Stimulated activated naive CD8-positive, alpha-beta T cell treated with anti-CD3 and anti-CD28 coated beads, Interleukin-15, amount 100 ng/mL, for 72 hours (primary cell): ENCODE data around the gene WDR54.

Experiments
- ATAC-seq: fragments of 150-1000 bp; cut with Tn5 transposase; 2 replicates; pipeline ENCODE4 v1.10.0; 2021; ENCODE audit warnings: mild to moderate bottlenecking, moderate library complexity
- DNase-seq, 2 donors: peaks; one replicate each; pipeline ENCODE4 v3.0.0; 2021 to 2022
- H3K27ac Mint-ChIP-seq, 2 donors: one replicate each; pipeline ENCODE4 v1.8.0; 2022; ENCODE audit warnings: mild to moderate bottlenecking in 2 of 2, mixed read lengths in 2 of 2, moderate library complexity in 2 of 2
- H3K27me3 Mint-ChIP-seq: one replicate; pipeline ENCODE4 v1.8.0; 2022; ENCODE audit warnings: mixed read lengths
- H3K4me1 Mint-ChIP-seq: one replicate; pipeline ENCODE4 v1.8.0; 2022; ENCODE audit warnings: mild to moderate bottlenecking, mixed read lengths
- H3K4me3 Mint-ChIP-seq, 2 donors: one replicate each; pipeline ENCODE4 v1.8.0; 2022; ENCODE audit warnings: mild to moderate bottlenecking in 2 of 2, mixed read lengths in 2 of 2, moderate library complexity in 1 of 2
- H3K9me3 Mint-ChIP-seq, 2 donors: one replicate each; pipeline ENCODE4 v1.8.0; 2022; ENCODE audit warnings: mixed read lengths in 2 of 2

The WDR54 gene

GRCh38 chr2:74421221-74421870, at the start of gene WDR54, which contains the start of gene C2orf81:
Gene WDR54 (plus strand): TSS chr2:74421730. CDS start chr2:74422154, 424 bp downstream.
Gene C2orf81 (minus strand): TSS chr2:74421619. CDS start chr2:74421560, 59 bp downstream.
- Mint-ChIP-seq H3K4me1 (peaks cover 42% of the 10 kb centered on the region), H3K27ac (peak within 1 kb of the TSS; percentile 97 to 100), H3K4me3 (peak within 1 kb of the TSS; percentile 98 to 100), H3K9me3 (no peaks in the 10 kb centered on the region), H3K27me3 (no peaks in the 10 kb centered on the region)
- DNase-seq: peak; percentile 95 to 96
- ATAC-seq: peak; percentile 95

- Mint-ChIP-seq H3K9me3 (no peaks in the 10 kb centered on the region), H3K27me3 (no peaks in the 10 kb centered on the region), H3K4me3 (no peak overlapping the region), H3K4me1 (peaks cover 9% of the 10 kb centered on the region), H3K27ac (peak overlapping the region in 1 of 2 donors; percentile 23)
- ATAC-seq: no peak
- no peak for DNase-seq
Measured at GRCh38 chr2:74372674-74373073, 48.9 kb upstream of the WDR54 start.

- H3K9me3 Mint-ChIP-seq: no peaks in the 10 kb centered on the region
- ATAC-seq (no peak), DNase-seq (no peak)
- no peak overlapping the region for H3K27ac Mint-ChIP-seq
- H3K4me3 Mint-ChIP-seq: no peak overlapping the region
- H3K4me1 Mint-ChIP-seq: peaks cover 14% of the 10 kb centered on the region
- H3K27me3 Mint-ChIP-seq: no peaks in the 10 kb centered on the region
Measured at GRCh38 chr2:74373221-74373676, 48.3 kb upstream of the WDR54 start.

- Mint-ChIP-seq H3K27ac (no peak overlapping the region), H3K4me3 (no peak overlapping the region), H3K27me3 (no peaks in the 10 kb centered on the region), H3K4me1 (peaks cover 21% of the 10 kb centered on the region), H3K9me3 (no peaks in the 10 kb centered on the region)
- no peak for ATAC-seq
- DNase-seq: no peak
Measured at GRCh38 chr2:74373985-74374384, 47.5 kb upstream of the WDR54 start.

GRCh38 chr2:74374509-74375205, 46.9 kb upstream of the WDR54 start:
- peak overlapping the region in 1 of 2 donors; percentile 66 for H3K27ac Mint-ChIP-seq
- no peaks in the 10 kb centered on the region for H3K27me3 Mint-ChIP-seq
- H3K4me1 Mint-ChIP-seq: peaks cover 27% of the 10 kb centered on the region
- H3K9me3 Mint-ChIP-seq: no peaks in the 10 kb centered on the region
- ATAC-seq: no peak
- no peak for DNase-seq
- H3K4me3 Mint-ChIP-seq: no peak overlapping the region

GRCh38 chr2:74375838-74376237, 45.7 kb upstream of the WDR54 start:
- Mint-ChIP-seq H3K27me3 (no peaks in the 10 kb centered on the region), H3K9me3 (no peaks in the 10 kb centered on the region), H3K27ac (peak overlapping the region in 1 of 2 donors; percentile 19), H3K4me1 (peaks cover 38% of the 10 kb centered on the region), H3K4me3 (no peak overlapping the region)
- DNase-seq: no peak
- ATAC-seq: no peak

GRCh38 chr2:74378007-74378406, 43.5 kb upstream of the WDR54 start:
- H3K9me3 Mint-ChIP-seq: no peaks in the 10 kb centered on the region
- no peaks in the 10 kb centered on the region for H3K27me3 Mint-ChIP-seq
- peaks cover 50% of the 10 kb centered on the region for H3K4me1 Mint-ChIP-seq
- no peak overlapping the region for H3K27ac Mint-ChIP-seq
- no peak overlapping the region for H3K4me3 Mint-ChIP-seq
- DNase-seq (no peak), ATAC-seq (no peak)

- H3K27me3 Mint-ChIP-seq: no peaks in the 10 kb centered on the region
- DNase-seq (peak in 1 of 2 donors; percentile 13), ATAC-seq (peak; percentile 85)
- H3K4me3 Mint-ChIP-seq: peak within 1 kb of the TSS; percentile 14 to 20
- peaks cover 50% of the 10 kb centered on the region for H3K4me1 Mint-ChIP-seq
- H3K9me3 Mint-ChIP-seq: no peaks in the 10 kb centered on the region
- H3K27ac Mint-ChIP-seq: no peak within 1 kb of the TSS
Measured at GRCh38 chr2:74379851-74380789, 41.4 kb upstream of the WDR54 start, which contains the start of gene DCTN1. Gene DCTN1 (minus strand): TSS chr2:74380311. CDS start chr2:74380037, 274 bp downstream.

- no peak for DNase-seq
- H3K9me3 Mint-ChIP-seq: no peaks in the 10 kb centered on the region
- H3K27me3 Mint-ChIP-seq: no peaks in the 10 kb centered on the region
- no peak for ATAC-seq
- no peak overlapping the region for H3K27ac Mint-ChIP-seq
- no peak overlapping the region for H3K4me3 Mint-ChIP-seq
- H3K4me1 Mint-ChIP-seq: peaks cover 41% of the 10 kb centered on the region
Measured at GRCh38 chr2:74381751-74382150, 39.8 kb upstream of the WDR54 start.

GRCh38 chr2:74383254-74383653, 38.3 kb upstream of the WDR54 start:
- no peak overlapping the region for H3K27ac Mint-ChIP-seq

GRCh38 chr2:74384051-74384450, 37.5 kb upstream of the WDR54 start:
- no peak overlapping the region for H3K4me3 Mint-ChIP-seq
- no peaks in the 10 kb centered on the region for H3K9me3 Mint-ChIP-seq
- no peak overlapping the region for H3K27ac Mint-ChIP-seq
- H3K27me3 Mint-ChIP-seq: no peaks in the 10 kb centered on the region
- H3K4me1 Mint-ChIP-seq: peaks cover 29% of the 10 kb centered on the region
- ATAC-seq (no peak), DNase-seq (no peak)

More at GRCh38 chr2:74383254-74383653, 38.3 kb upstream of the WDR54 start:
- Mint-ChIP-seq H3K4me1 (peaks cover 36% of the 10 kb centered on the region), H3K4me3 (no peak overlapping the region), H3K27me3 (no peaks in the 10 kb centered on the region), H3K9me3 (no peaks in the 10 kb centered on the region)
- DNase-seq: no peak
- ATAC-seq: no peak

- DNase-seq (no peak), ATAC-seq (no peak)
- Mint-ChIP-seq H3K4me3 (no peak overlapping the region), H3K27me3 (no peaks in the 10 kb centered on the region), H3K4me1 (peaks cover 16% of the 10 kb centered on the region), H3K27ac (no peak overlapping the region), H3K9me3 (no peaks in the 10 kb centered on the region)
Measured at GRCh38 chr2:74385396-74385795, 36.1 kb upstream of the WDR54 start.

GRCh38 chr2:74387346-74387745, 34.2 kb upstream of the WDR54 start:
- Mint-ChIP-seq H3K4me1 (no peaks in the 10 kb centered on the region), H3K27ac (no peak overlapping the region), H3K9me3 (no peaks in the 10 kb centered on the region), H3K27me3 (no peaks in the 10 kb centered on the region), H3K4me3 (no peak overlapping the region)
- no peak for DNase-seq
- peak; percentile 22 for ATAC-seq

GRCh38 chr2:74390606-74391005, 30.9 kb upstream of the WDR54 start:
- no peak for ATAC-seq
- Mint-ChIP-seq H3K9me3 (no peaks in the 10 kb centered on the region), H3K27ac (no peak overlapping the region), H3K4me1 (no peaks in the 10 kb centered on the region), H3K4me3 (peak overlapping the region; percentile 89 to 93), H3K27me3 (no peaks in the 10 kb centered on the region)
- DNase-seq: no peak

- H3K27me3 Mint-ChIP-seq: no peaks in the 10 kb centered on the region
- peak overlapping the region; percentile 89 to 93 for H3K4me3 Mint-ChIP-seq
- H3K9me3 Mint-ChIP-seq: no peaks in the 10 kb centered on the region
- no peaks in the 10 kb centered on the region for H3K4me1 Mint-ChIP-seq
- peak overlapping the region; percentile 69 to 81 for H3K27ac Mint-ChIP-seq
- ATAC-seq (peak; percentile 46), DNase-seq (no peak)
Measured at GRCh38 chr2:74391209-74391579, 30.3 kb upstream of the WDR54 start.
